ENCODE data around the gene ADK. TPM values are rescaled to one million over a fixed set of nuclear protein-coding genes. Genes with fewer than 3 reads are reported as not detected.
"Not testable (repeated sequence)": the region's sequence is repeated elsewhere in the genome, so short reads cannot be mapped to it uniquely, and the experiment has no call there.

ADK gene
- total and polyA plus RNA-seq, 11 donors, result 20.8 to 55.5 (median 39.8) TPM

DNA sequence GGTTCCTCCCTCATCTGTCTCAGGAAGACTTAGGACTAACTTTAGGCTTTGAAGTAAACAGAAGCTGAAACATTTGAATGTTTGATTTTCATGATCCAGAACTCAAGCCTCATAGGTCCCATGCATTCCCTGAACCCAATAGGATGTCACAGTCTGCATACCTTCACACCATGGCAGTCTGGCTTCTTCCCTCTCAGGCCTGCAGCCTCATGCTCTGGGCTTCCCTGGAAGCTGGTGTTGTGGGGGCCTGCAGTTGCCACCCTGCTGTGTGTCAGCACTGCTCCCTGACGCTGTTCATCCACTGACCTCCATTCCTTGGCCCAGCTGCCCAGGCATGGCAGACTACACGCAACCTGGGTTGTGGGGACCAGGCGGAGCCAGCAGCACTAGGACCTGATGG, 407.9 kb downstream of the ADK start:
- Histone ChIP-seq H3K4me1 (no peaks in the 10 kb centered on the region), H3K27me3 (no peaks in the 10 kb centered on the region), H3K9me3 (no peaks in the 10 kb centered on the region), H3K27ac (no peak overlapping the region), H3K36me3 (no peaks in the 10 kb centered on the region), H3K4me3 (no peak overlapping the region)
- no peak for DNase-seq
- intact Hi-C loops (cut with DNase I), result no loop called here
- TF ChIP-seq, protein P1, sequence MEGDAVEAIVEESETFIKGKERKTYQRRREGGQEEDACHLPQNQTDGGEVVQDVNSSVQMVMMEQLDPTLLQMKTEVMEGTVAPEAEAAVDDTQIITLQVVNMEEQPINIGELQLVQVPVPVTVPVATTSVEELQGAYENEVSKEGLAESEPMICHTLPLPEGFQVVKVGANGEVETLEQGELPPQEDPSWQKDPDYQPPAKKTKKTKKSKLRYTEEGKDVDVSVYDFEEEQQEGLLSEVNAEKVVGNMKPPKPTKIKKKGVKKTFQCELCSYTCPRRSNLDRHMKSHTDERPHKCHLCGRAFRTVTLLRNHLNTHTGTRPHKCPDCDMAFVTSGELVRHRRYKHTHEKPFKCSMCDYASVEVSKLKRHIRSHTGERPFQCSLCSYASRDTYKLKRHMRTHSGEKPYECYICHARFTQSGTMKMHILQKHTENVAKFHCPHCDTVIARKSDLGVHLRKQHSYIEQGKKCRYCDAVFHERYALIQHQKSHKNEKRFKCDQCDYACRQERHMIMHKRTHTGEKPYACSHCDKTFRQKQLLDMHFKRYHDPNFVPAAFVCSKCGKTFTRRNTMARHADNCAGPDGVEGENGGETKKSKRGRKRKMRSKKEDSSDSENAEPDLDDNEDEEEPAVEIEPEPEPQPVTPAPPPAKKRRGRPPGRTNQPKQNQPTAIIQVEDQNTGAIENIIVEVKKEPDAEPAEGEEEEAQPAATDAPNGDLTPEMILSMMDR (IDR thresholded peaks at IDR 0.05), result no peak
- no peak for TF ChIP-seq POLR2A (IDR thresholded peaks at IDR 0.05)
- no peak for ATAC-seq
- 94 to 98% (median 97%) methylated on average over 3 of the region's 3 CpGs for WGBS, 4 donors

DNA sequence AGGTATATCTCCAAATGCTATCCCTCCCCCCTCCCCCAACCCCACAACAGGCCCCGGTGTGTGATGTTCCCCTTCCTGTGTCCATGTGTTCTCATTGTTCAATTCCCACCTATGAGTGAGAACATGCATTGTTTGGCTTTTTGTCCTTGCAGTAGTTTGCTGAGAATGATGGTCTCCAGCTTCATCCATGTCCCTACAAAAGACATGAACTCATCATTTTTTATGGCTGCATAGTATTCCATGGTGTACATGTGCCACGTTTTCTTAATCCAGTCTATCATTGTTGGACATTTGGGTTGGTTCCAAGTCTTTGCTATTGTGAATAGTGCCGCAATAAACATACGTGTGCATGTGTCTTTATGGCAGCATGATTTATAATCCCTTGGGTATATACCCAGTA, 417.9 kb downstream of the ADK start:
- H3K4me1 ChIP-seq; intact Hi-C loops (cut with DNase I); H3K4me3 ChIP-seq; DNase-seq; H3K9me3 ChIP-seq; H3K27me3 ChIP-seq; ATAC-seq; H3K36me3 ChIP-seq; H3K27ac ChIP-seq: not testable (repeated sequence)
- WGBS, 4 donors, result 91 to 94% (median 93%) methylated on average over 4 of the region's 4 CpGs

DNA sequence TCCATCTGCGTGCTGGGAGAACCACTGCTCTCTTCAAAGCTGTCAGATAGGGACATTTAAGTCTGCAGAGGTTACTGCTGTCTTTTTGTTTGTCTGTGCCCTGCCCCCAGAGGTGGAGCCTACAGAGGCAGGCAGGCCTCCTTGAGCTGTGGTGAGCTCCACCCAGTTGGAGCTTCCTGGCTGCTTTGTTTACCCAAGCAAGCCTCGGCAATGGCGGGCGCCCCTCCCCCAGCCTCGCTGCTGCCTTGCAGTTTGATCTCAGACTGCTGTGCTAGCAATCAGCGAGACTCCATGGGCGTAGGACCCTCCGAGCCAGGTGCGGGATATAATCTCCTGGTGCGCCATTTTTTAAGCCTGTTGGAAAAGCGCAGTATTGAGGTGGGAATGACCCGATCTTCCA, 422.5 kb downstream of the ADK start:
- DNase-seq; H3K27me3 ChIP-seq; ATAC-seq; intact Hi-C loops (cut with DNase I); H3K4me3 ChIP-seq; H3K27ac ChIP-seq; H3K4me1 ChIP-seq; H3K36me3 ChIP-seq; H3K9me3 ChIP-seq: not testable (repeated sequence)
- WGBS, 4 donors, result 95 to 99% (median 98%) methylated on average over 12 of the region's 12 CpGs

DNA sequence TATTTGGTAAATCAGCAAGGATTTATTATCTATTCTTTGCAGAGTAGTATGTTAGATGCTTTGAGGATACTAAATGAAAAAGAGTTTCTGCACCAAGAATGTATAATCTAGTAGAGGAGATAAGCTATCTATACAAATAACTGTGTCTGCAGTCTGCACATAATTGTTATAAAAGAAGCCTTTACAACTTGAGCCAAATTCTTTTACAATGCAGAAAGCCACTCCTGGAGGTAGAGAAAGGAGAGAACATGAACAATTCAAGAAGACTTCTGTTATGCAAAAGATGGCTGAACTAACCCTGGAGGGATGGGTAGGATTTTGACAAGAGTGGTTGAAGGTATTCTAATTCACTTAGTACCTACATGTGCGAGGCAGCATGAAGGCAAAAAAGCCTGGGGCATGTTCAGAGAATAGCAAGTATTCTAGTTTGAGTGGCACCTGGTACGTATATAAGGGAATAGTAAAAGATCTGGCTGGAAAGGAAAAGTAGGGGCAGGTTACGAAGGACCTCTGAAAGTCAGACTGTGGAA, 424.2 kb downstream of the ADK start:
- peaks cover 0 to 2% (median 0%) of the 10 kb centered on the region in 12 donors for H3K9me3 ChIP-seq
- DNase-seq (no peak), ATAC-seq (no peak)
- no peaks in the 10 kb centered on the region for H3K4me1 ChIP-seq
- no peak overlapping the region for H3K4me3 ChIP-seq
- TF ChIP-seq POLR2A (IDR thresholded peaks at IDR 0.05), result no peak
- TF ChIP-seq, protein P1 (IDR thresholded peaks at IDR 0.05), result no peak
- H3K36me3 ChIP-seq, result no peaks in the 10 kb centered on the region
- H3K27ac ChIP-seq, result no peak overlapping the region
- 95 to 98% (median 97%) methylated on average over 3 of the region's 3 CpGs for WGBS, 4 donors
- intact Hi-C loops (cut with DNase I), result no loop called here
- no peaks in the 10 kb centered on the region for H3K27me3 ChIP-seq

DNA sequence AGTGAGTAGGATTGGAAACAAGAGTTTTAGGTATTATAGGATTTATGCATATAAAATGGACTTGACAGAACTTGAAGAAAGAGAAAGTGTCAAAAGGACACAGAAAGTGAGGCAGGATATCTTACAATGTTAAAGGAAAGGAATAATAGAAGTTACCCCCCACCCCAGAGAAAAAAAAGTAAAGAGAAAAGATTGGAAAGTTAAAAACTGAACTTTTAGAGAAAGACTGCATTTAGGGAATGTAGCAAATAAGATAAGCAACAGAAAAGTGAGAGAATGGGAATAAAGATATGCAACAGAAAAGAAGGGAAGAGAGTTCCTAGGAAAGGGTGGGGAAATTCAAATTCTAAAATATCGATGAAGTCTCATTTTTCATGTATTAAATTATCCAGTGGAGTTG, 424.9 kb downstream of the ADK start:
- Histone ChIP-seq H3K4me1 (no peaks in the 10 kb centered on the region), H3K27me3 (no peaks in the 10 kb centered on the region), H3K4me3 (no peak overlapping the region), H3K9me3 (peaks cover 0 to under 1% (median 0%) of the 10 kb centered on the region in 12 donors), H3K27ac (no peak overlapping the region), H3K36me3 (no peaks in the 10 kb centered on the region)
- DNase-seq, result no peak
- TF ChIP-seq POLR2A (IDR thresholded peaks at IDR 0.05), result no peak
- TF ChIP-seq, protein P1 (IDR thresholded peaks at IDR 0.05), result no peak
- intact Hi-C loops (cut with DNase I), result no loop called here
- ATAC-seq, result no peak
- WGBS, 4 donors, result 90 to 99% (median 94%) methylated on average over 1 of the region's 1 CpG

Measured in heart left ventricle (tissue), 16 donors.